K562 (cell line): ENCODE measurements around the gene ULK3. TPM values are rescaled to one million over a fixed set of nuclear protein-coding genes. Genes with fewer than 3 reads are reported as not detected.

Experiments used
- CCNT2 ChIP-seq: IDR thresholded peaks from 2 replicates; pipeline ENCODE4 v1.6.1; 2011; ENCODE audit warnings: borderline replicate concordance, low read depth, mild to moderate bottlenecking, moderate library complexity, mixed read lengths, low read length; ENCODE audit not compliant: insufficient read length; ENCODE audit errors: extremely low read depth
- PURB ChIP-seq: sonication (generic); formaldehyde crosslinking; IDR thresholded peaks from 2 replicates; pipeline ENCODE4 v1.9.0; 2021; ENCODE audit warnings: low read depth, mild to moderate bottlenecking, missing genetic modification reagents
- SIN3B ChIP-seq: fragments of 450-650 bp; IDR thresholded peaks from 2 replicates; pipeline ENCODE4 v1.6.1; 2017; ENCODE audit warnings: low read depth, mild to moderate bottlenecking, moderate library complexity
- SMAD1 ChIP-seq: fragments of 150-350 bp; IDR thresholded peaks from 2 replicates; pipeline ENCODE4 v1.6.1; 2014; ENCODE audit warnings: low read length, low read depth; ENCODE audit not compliant: partially characterized antibody
- TFAM ChIP-seq: fragments of 250-450 bp; sonication (Bioruptor Pico); conservative IDR thresholded peaks from 2 replicates; pipeline ENCODE4 v1.5.0; 2021; ENCODE audit warnings: mild to moderate bottlenecking, moderate library complexity
- ZNF318 ChIP-seq, 2 experiments: fragments of 450-650 bp; IDR thresholded peaks; 2 replicates each; pipeline ENCODE4 v1.6.1; 2016; ENCODE audit warnings: mild to moderate bottlenecking in 2 of 2, borderline replicate concordance in 1 of 2, low read depth in 1 of 2, moderate library complexity in 1 of 2
- ZNF507 ChIP-seq: conservative IDR thresholded peaks from 2 replicates; pipeline ENCODE4 v1.6.1; 2017; ENCODE audit warnings: missing genetic modification characterization, missing compliant biosample characterization
- polyA plus RNA-seq, 8 experiments: library from polyadenylated mRNA; depleted of rRNA in 4 of 8; stranded (reverse) in 5 of 8; unstranded in 3 of 8; fragments of >200 nt; fragmentation: Nextera tagmentation in 2 of 8; fragmentation: Illumina TruSeq in 1 of 8; extraction: Ambion mirVana in 2 of 8; extraction: Trizol in 1 of 8; gene quantifications; 2 replicates each; pipeline versions ENCODE4 v1.2.1 to v1.2.3, GENCODE V29; 2011 to 2014; ENCODE audit warnings: inconsistent platforms in 1 of 8, missing spikeins in 1 of 8
- total RNA-seq, 7 experiments: library from RNA; depleted of rRNA in 6 of 7; stranded (reverse); fragments of >200 nt in 6 of 7; fragmentation: Illumina TruSeq in 2 of 7; extraction: Trizol in 2 of 7; gene quantifications; 2 replicates each; pipeline versions ENCODE4 v1.2.1 to v1.2.3, GENCODE V29; 2011 to 2021; ENCODE audit warnings: low replicate concordance in 1 of 7
- TF ChIP-seq, protein P1 (sequence below), 2 experiments: fragments of 450-650 bp; IDR thresholded peaks; 2 replicates each; pipeline ENCODE4 v1.6.1; 2016
- TF ChIP-seq, protein P2 (sequence below), 2 experiments: fragments of 450-650 bp; formaldehyde crosslinking in 1 of 2; IDR thresholded peaks; 2 replicates each; pipeline versions ENCODE4 v1.4.0 to v1.6.1; 2014 to 2020; ENCODE audit warnings: mild to moderate bottlenecking in 2 of 2, borderline replicate concordance in 1 of 2, low read depth in 1 of 2

ULK3 gene
- total and polyA plus RNA-seq, 9 of the 15 experiments (the other 6 are each of a cell fraction or from before 2014, with no cell fraction given): 0.68 to 68.0 (median 34.9) TPM

- TF ChIP-seq, protein P1, sequence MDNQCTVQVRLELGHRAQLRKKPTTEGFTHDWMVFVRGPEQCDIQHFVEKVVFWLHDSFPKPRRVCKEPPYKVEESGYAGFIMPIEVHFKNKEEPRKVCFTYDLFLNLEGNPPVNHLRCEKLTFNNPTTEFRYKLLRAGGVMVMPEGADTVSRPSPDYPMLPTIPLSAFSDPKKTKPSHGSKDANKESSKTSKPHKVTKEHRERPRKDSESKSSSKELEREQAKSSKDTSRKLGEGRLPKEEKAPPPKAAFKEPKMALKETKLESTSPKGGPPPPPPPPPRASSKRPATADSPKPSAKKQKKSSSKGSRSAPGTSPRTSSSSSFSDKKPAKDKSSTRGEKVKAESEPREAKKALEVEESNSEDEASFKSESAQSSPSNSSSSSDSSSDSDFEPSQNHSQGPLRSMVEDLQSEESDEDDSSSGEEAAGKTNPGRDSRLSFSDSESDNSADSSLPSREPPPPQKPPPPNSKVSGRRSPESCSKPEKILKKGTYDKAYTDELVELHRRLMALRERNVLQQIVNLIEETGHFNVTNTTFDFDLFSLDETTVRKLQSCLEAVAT (IDR thresholded peaks at IDR 0.05): peak in 1 of 2 experiments; percentile 94; a peak in 2 of 4 replicates
- TF ChIP-seq ZNF507 (tag) (no peak), CCNT2 (no peak), ZNF318 (IDR thresholded peaks at IDR 0.05; ENCODE audit: borderline replicate concordance in 1 of 2, low read depth in 1 of 2) (no peak), SIN3B (no peak), SMAD1 (no peak), PURB (CRISPR knock-in tag) (no peak), TFAM (CRISPR knock-in tag) (no peak)
- TF ChIP-seq, protein P2, sequence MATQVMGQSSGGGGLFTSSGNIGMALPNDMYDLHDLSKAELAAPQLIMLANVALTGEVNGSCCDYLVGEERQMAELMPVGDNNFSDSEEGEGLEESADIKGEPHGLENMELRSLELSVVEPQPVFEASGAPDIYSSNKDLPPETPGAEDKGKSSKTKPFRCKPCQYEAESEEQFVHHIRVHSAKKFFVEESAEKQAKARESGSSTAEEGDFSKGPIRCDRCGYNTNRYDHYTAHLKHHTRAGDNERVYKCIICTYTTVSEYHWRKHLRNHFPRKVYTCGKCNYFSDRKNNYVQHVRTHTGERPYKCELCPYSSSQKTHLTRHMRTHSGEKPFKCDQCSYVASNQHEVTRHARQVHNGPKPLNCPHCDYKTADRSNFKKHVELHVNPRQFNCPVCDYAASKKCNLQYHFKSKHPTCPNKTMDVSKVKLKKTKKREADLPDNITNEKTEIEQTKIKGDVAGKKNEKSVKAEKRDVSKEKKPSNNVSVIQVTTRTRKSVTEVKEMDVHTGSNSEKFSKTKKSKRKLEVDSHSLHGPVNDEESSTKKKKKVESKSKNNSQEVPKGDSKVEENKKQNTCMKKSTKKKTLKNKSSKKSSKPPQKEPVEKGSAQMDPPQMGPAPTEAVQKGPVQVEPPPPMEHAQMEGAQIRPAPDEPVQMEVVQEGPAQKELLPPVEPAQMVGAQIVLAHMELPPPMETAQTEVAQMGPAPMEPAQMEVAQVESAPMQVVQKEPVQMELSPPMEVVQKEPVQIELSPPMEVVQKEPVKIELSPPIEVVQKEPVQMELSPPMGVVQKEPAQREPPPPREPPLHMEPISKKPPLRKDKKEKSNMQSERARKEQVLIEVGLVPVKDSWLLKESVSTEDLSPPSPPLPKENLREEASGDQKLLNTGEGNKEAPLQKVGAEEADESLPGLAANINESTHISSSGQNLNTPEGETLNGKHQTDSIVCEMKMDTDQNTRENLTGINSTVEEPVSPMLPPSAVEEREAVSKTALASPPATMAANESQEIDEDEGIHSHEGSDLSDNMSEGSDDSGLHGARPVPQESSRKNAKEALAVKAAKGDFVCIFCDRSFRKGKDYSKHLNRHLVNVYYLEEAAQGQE (IDR thresholded peaks at IDR 0.05; ENCODE audit: borderline replicate concordance): peak; percentile 73
- TF ChIP-seq, protein P2 (CRISPR knock-in tag; IDR thresholded peaks at IDR 0.05; ENCODE audit: low read depth): no peak
Observed at GRCh38 chr15:74835312-74835823, 7.6 kb downstream of the ULK3 start (continued).
